CD4-positive, alpha-beta T cell treated with Interferon alpha-2 for 1 hour (primary cell): ENCODE results near the gene GCH1.

ENCODE experiments used
- DNase-seq, 2 donors: peaks; one replicate each; pipeline ENCODE4 v3.0.0-alpha.2; 2020 to 2022

The GCH1 gene

GRCh38 chr14:54857830-54858269, 44.8 kb downstream of the GCH1 start:
- DNase-seq: no peak

- no peak for DNase-seq
Observed at GRCh38 chr14:54856152-54856551, 46.5 kb downstream of the GCH1 start.

- no peak for DNase-seq
Observed at GRCh38 chr14:54854181-54854580, 48.4 kb downstream of the GCH1 start.

DNA sequence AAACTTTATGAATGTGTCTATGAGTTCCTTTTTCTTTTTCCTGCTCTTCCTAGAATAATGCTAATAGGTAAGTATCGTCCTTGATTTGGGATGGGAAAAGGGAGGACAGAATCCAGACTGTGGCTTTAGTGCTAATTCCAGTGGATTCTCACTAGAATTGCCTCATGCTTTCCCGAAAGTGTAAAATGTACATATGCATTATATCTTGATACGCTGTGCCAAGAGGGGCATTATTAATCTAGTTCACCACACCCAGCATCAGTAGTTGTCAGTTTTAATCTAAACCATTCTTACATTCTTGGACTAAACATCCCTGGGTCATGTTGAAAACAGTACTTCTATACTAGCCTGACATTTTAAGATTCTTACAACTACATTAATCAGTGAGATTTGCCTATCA, 49.3 kb downstream of the GCH1 start:
- DNase-seq: no peak

- no peak for DNase-seq
Observed at GRCh38 chr14:54852215-54852614, 50.4 kb downstream of the GCH1 start.

- DNase-seq: no peak
Observed at GRCh38 chr14:54848910-54849309, 53.7 kb downstream of the GCH1 start.

DNA sequence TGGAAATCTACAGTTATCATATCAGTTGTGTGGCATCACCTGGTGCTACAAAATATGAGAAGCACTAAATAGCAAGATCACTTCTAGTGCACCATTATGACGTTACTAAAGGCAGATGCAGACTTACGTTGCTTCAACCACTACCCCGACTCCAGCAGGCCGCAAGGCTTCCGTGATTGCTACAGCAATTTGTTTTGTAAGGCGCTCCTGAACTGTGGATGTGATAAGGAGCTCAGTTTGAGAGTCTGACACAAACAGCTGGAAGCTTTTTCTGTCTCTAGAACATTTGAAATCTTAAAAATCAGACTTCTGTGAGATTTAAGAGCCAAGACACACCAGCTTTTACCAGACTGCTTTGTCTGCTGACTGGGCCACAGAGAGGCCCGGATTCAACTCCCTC, 57.0 kb downstream of the GCH1 start:
- no peak for DNase-seq

DNA sequence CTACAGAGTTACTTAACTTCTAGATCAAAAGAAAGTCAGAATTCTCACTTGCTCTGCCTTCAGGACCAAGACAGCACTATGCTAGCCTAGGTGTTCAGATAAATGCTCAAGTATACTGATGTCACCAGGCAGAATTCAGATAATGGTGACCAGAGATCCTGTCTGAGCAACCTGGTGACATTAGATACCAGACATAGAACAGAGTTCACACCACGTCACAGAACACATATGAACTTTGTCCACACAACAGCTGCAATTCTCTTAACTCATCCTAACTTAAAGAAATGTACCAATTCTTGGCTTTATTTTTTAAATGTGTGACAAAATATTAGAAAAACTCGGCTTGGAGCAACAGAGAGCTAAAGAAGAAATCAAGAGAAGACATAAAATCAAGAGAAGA, 58.1 kb downstream of the GCH1 start:
- no peak for DNase-seq

DNA sequence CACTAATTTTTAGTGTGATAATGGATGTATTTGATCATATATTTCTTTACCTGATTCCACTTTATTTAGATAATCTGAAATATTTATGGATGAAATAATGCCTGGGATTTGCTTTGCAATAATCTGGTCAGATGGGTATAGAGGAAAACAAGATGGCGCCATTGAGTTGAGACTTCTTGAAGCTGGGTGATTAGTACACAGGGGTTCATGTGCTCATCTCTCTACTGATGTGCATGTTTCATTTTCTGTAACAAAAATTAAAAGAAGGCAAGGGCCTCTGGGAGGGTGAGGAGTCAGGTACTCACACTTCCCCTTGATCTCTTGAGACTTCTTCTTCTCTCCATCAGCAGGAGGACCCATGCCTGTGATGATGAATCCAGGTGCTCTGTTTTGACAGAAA, 61.8 kb downstream of the GCH1 start:
- no peak for DNase-seq

GRCh38 chr14:54840336-54840735, 62.3 kb downstream of the GCH1 start:
- no peak for DNase-seq

DNA sequence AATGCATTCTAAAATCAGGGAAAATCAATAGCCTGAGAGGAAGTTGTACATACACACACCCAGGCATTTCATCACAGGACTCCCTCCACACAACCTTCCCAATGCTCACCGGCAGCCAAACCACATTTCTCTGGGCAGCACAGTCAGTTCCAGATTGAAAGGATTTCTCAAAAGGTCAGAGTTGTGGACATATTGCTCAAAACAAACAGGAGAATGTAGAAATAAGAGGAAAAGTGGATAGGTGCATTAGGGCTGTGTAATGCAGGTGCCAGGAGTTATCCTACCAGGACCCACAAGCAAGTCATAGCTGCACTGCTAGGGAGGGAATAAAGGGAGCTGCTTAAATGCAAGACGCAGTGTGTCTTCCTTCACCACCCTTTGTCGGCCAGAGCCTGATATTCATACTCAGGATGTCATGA, 62.9 kb downstream of the GCH1 start:
- DNase-seq: no peak

DNA sequence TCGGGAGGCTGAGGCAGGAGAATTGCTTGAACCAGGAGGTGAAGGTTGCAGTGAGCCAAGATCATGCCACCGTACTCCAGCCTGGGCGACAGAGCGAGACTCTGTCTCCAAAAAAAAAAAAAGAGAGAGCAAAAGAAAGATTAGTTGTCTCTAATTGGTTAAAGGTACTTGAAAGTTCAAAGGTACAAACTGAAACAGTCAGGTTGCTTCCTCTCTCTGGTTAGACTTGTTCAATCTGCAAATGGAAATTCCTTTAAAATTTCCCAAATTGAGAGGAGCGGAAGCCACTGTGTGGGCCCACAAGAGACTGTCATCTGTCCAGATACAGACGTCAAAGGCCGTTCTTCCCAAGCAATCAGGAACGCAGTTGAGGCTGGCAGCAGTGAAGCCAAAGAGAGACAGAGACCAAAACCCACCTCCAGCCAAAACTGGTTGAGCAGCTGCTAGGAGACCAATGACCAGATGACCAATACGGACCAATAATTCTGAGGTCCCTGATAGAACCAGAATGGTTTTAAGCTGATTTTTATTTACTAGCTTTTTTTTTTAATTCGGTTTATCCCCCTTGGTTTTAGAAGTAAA, 63.6 kb downstream of the GCH1 start:
- DNase-seq: no peak

- DNase-seq: no peak
Observed at GRCh38 chr14:54837508-54838149, 65.0 kb downstream of the GCH1 start.

DNA sequence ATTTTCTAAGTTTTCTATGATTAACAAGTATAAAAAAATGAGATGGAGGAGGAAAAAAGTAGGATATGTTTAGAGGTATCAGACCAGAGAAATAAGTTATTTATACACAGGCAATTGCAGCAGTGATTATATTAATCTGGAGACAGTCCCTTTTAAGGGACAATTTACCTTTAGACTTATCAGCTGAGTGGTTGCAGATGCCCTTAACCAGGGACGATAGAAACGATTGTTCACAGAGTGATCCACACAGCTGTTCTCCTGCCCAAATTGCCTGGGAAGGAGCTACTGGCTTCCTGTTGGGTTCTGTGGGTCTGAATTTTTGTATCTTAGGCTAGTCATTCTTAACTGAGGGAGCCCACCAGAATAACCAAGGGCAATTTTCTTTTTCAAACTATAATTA, 66.4 kb downstream of the GCH1 start:
- DNase-seq: no peak

GRCh38 chr14:54834727-54835126, 67.9 kb downstream of the GCH1 start:
- no peak for DNase-seq

GRCh38 chr14:54834081-54834480, 68.5 kb downstream of the GCH1 start:
- no peak for DNase-seq

DNA sequence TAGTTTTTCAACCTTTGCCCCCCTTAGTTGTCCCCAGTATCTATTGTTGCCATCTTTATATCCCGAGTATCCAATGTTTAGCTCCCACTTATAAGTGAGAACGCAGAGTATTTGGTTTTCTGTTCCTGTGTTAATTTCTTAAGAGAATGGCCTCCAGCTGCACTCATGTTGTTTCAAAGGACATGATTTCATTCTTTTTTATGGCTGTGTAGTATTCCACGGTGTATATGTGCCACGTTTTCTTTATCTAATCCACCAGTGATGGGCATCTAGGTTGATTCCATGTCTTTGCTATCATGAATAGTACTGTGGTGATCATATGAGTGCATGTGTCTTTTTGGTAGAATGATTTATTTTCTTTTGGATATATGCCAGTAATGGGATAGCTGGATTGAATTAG, 72.0 kb downstream of the GCH1 start:
- no peak for DNase-seq

GRCh38 chr14:54829486-54830224, 73.0 kb downstream of the GCH1 start:
- no peak for DNase-seq

GRCh38 chr14:54828037-54828436, 74.6 kb downstream of the GCH1 start:
- DNase-seq: no peak

- DNase-seq: no peak
Observed at GRCh38 chr14:54823757-54824549, 78.7 kb downstream of the GCH1 start.

GRCh38 chr14:54822685-54823084, 79.9 kb downstream of the GCH1 start:
- no peak for DNase-seq

GRCh38 chr14:54818201-54819133, 84.2 kb downstream of the GCH1 start:
- DNase-seq: no peak
